Measurements from ENCODE around the gene GPC3. TPM values are rescaled to one million over a fixed set of nuclear protein-coding genes. Genes with fewer than 3 reads are reported as not detected.

Gene GPC3
- total and polyA plus RNA-seq, 2 experiments from 2014 or later, result 36.8 to 60.1 TPM

- no peak overlapping the region for H3K4me2 ChIP-seq
- no peaks in the 10 kb centered on the region for H3K36me3 ChIP-seq (ENCODE audit: insufficient read depth)
- Mint-ChIP-seq H3K27me3 (ENCODE audit: insufficient read depth, low read depth, poor library complexity) (no peaks in the 10 kb centered on the region), H3K9me3 (peaks cover 3% of the 10 kb centered on the region; the same call in 1 of the 3 replicates), H3K4me3 (no peak overlapping the region), H3K36me3 (ENCODE audit: low read depth) (peaks cover 3% of the 10 kb centered on the region; the same call in 1 of the 3 replicates), H3K4me1 (peaks cover 6% of the 10 kb centered on the region; the same call in 2 of the 3 replicates), H3K27ac (no peak overlapping the region)
- H3F3A ChIP-seq (replicated peaks; ENCODE audit: low read depth), result no peaks in the 10 kb centered on the region
- H3K27ac ChIP-seq (ENCODE audit: low read depth), result no peak overlapping the region
- H3K4me1 ChIP-seq (ENCODE audit: insufficient read depth), result no peaks in the 10 kb centered on the region
- ATAC-seq (no peak), DNase-seq (ENCODE audit: low spot score) (no peak)
- TF ChIP-seq POLR2AphosphoS5 (IDR thresholded peaks at IDR 0.05; ENCODE audit: low read depth) (no peak), REST (IDR thresholded peaks at IDR 0.05; ENCODE audit: unreplicated experiment) (no peak), ZNF114 (CRISPR knock-in tag; IDR thresholded peaks at IDR 0.05) (no peak), EZH2 (IDR thresholded peaks at IDR 0.05; ENCODE audit: low read depth, unreplicated experiment) (no peak)
- TF ChIP-seq, protein P1, sequence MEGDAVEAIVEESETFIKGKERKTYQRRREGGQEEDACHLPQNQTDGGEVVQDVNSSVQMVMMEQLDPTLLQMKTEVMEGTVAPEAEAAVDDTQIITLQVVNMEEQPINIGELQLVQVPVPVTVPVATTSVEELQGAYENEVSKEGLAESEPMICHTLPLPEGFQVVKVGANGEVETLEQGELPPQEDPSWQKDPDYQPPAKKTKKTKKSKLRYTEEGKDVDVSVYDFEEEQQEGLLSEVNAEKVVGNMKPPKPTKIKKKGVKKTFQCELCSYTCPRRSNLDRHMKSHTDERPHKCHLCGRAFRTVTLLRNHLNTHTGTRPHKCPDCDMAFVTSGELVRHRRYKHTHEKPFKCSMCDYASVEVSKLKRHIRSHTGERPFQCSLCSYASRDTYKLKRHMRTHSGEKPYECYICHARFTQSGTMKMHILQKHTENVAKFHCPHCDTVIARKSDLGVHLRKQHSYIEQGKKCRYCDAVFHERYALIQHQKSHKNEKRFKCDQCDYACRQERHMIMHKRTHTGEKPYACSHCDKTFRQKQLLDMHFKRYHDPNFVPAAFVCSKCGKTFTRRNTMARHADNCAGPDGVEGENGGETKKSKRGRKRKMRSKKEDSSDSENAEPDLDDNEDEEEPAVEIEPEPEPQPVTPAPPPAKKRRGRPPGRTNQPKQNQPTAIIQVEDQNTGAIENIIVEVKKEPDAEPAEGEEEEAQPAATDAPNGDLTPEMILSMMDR (conservative IDR thresholded peaks at IDR 0.05; ENCODE audit: low read depth in 2 of 2), result no peak
- H3K4me3 ChIP-seq, result no peak overlapping the region
- H4K20me1 ChIP-seq (replicated peaks; ENCODE audit: insufficient read depth), result no peaks in the 10 kb centered on the region
- no peaks in the 10 kb centered on the region for H3K9me2 ChIP-seq (ENCODE audit: insufficient read depth)
- no peaks in the 10 kb centered on the region for H3K79me2 ChIP-seq (replicated peaks; ENCODE audit: insufficient read depth)
- H3K27me3 ChIP-seq (ENCODE audit: insufficient read depth), result no peaks in the 10 kb centered on the region
- no peak overlapping the region for H2AFZ ChIP-seq
These were observed 382.5 kb downstream of the GPC3 start for GRCh38 chrX:133602881-133603280.

- DNase-seq (ENCODE audit: low spot score) (no peak), ATAC-seq (no peak)
- Mint-ChIP-seq H3K9me3 (peaks cover 3% of the 10 kb centered on the region; the same call in 1 of the 3 replicates), H3K27me3 (ENCODE audit: insufficient read depth, low read depth, poor library complexity) (no peaks in the 10 kb centered on the region), H3K27ac (no peak overlapping the region), H3K4me3 (no peak overlapping the region), H3K36me3 (ENCODE audit: low read depth) (peaks cover 3% of the 10 kb centered on the region; the same call in 1 of the 3 replicates), H3K4me1 (peaks cover 6% of the 10 kb centered on the region; the same call in 2 of the 3 replicates)
- Histone ChIP-seq H3K4me3 (no peak overlapping the region), H3K4me1 (ENCODE audit: insufficient read depth) (no peaks in the 10 kb centered on the region), H3K4me2 (no peak overlapping the region), H3K27ac (ENCODE audit: low read depth) (no peak overlapping the region), H3K9me2 (ENCODE audit: insufficient read depth) (no peaks in the 10 kb centered on the region), H3K36me3 (ENCODE audit: insufficient read depth) (no peaks in the 10 kb centered on the region), H2AFZ (no peak overlapping the region), H3F3A (replicated peaks; ENCODE audit: low read depth) (no peaks in the 10 kb centered on the region), H3K79me2 (replicated peaks; ENCODE audit: insufficient read depth) (no peaks in the 10 kb centered on the region), H3K27me3 (ENCODE audit: insufficient read depth) (no peaks in the 10 kb centered on the region), H4K20me1 (replicated peaks; ENCODE audit: insufficient read depth) (no peaks in the 10 kb centered on the region)
- no peak for TF ChIP-seq REST (IDR thresholded peaks at IDR 0.05; ENCODE audit: unreplicated experiment)
- TF ChIP-seq, protein P2, sequence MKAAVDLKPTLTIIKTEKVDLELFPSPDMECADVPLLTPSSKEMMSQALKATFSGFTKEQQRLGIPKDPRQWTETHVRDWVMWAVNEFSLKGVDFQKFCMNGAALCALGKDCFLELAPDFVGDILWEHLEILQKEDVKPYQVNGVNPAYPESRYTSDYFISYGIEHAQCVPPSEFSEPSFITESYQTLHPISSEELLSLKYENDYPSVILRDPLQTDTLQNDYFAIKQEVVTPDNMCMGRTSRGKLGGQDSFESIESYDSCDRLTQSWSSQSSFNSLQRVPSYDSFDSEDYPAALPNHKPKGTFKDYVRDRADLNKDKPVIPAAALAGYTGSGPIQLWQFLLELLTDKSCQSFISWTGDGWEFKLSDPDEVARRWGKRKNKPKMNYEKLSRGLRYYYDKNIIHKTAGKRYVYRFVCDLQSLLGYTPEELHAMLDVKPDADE (IDR thresholded peaks at IDR 0.05), result no peak
- no peak for TF ChIP-seq JUNB (IDR thresholded peaks at IDR 0.05; ENCODE audit: unreplicated experiment)
- TF ChIP-seq CREB1 (CRISPR knock-in tag; IDR thresholded peaks at IDR 0.05; ENCODE audit: low read depth), result no peak
These were observed 384.3 kb downstream of the GPC3 start for GRCh38 chrX:133601116-133601515.

Measured in GM23338 (cell line).